Mesodermal cell (in vitro differentiated cells): Measurements from ENCODE around the gene NT5C3A.

Experiments
- H3K27ac ChIP-seq: 2 replicates; pipeline ENCODE4 v1.7.0; 2013; ENCODE audit warnings: mild to moderate bottlenecking, low read depth, low read length, moderate library complexity; ENCODE audit not compliant: severe bottlenecking
- H3K36me3 ChIP-seq: 2 replicates; pipeline ENCODE4 v1.7.1; 2013; ENCODE audit warnings: mild to moderate bottlenecking, low read length, moderate library complexity; ENCODE audit not compliant: control insufficient read depth, insufficient read depth
- H3K4me1 ChIP-seq: one replicate; pipeline ENCODE4 v1.7.1; 2013; ENCODE audit warnings: mild to moderate bottlenecking, low read length; ENCODE audit not compliant: insufficient read depth, control insufficient read depth, poor library complexity, severe bottlenecking
- H3K4me3 ChIP-seq: 2 replicates; pipeline ENCODE4 v1.7.0; 2013; ENCODE audit warnings: low read length, control low read depth, mild to moderate bottlenecking; ENCODE audit not compliant: insufficient read depth, poor library complexity, severe bottlenecking; ENCODE audit errors: extremely low read depth
- H3K9me3 ChIP-seq: 2 replicates; pipeline ENCODE4 v1.7.1; 2013; ENCODE audit warnings: mild to moderate bottlenecking, low read length, moderate library complexity; ENCODE audit not compliant: control insufficient read depth
- WGBS, 2 experiments: methylation state at CpG; one replicate each; pipeline ENCODE4 v1.1.5; 2013; ENCODE audit warnings: missing lambda C conversion rate in 2 of 2; ENCODE audit not compliant: insufficient coverage in 2 of 2; 5-methylcytosine and 5-hydroxymethylcytosine counted together

The NT5C3A gene

GRCh38 chr7:33075818-33076518, 13.4 kb upstream of the NT5C3A start:
- no peaks in the 10 kb centered on the region for H3K36me3 ChIP-seq
- no peak overlapping the region for H3K27ac ChIP-seq
- no peak overlapping the region for H3K4me3 ChIP-seq
- 33 to 100% methylated on average over 1 of the region's 3 CpGs for WGBS, 2 experiments
- H3K9me3 ChIP-seq = no peaks in the 10 kb centered on the region
- no peaks in the 10 kb centered on the region for H3K4me1 ChIP-seq

- WGBS, 2 experiments = 95 to 97% methylated on average over 2 to 4 of the region's 4 CpGs
- peaks cover 13% of the 10 kb centered on the region for H3K9me3 ChIP-seq
- H3K36me3 ChIP-seq = no peaks in the 10 kb centered on the region
- no peak overlapping the region for H3K27ac ChIP-seq
- no peak overlapping the region for H3K4me3 ChIP-seq
- no peaks in the 10 kb centered on the region for H3K4me1 ChIP-seq
These were observed 10.7 kb upstream of the NT5C3A start for GRCh38 chr7:33073243-33073642.

- Histone ChIP-seq H3K4me1 (no peaks in the 10 kb centered on the region), H3K9me3 (peaks cover 17% of the 10 kb centered on the region), H3K4me3 (no peak overlapping the region), H3K27ac (no peak overlapping the region), H3K36me3 (no peaks in the 10 kb centered on the region)
- WGBS, 2 experiments = 86 to 90% methylated on average over 1 to 2 of the region's 2 CpGs
These were observed 9.9 kb upstream of the NT5C3A start for GRCh38 chr7:33072471-33072870.

GRCh38 chr7:33070831-33071230, 8.3 kb upstream of the NT5C3A start:
- Histone ChIP-seq H3K4me3 (no peak overlapping the region), H3K36me3 (no peaks in the 10 kb centered on the region), H3K9me3 (peaks cover 26% of the 10 kb centered on the region), H3K27ac (no peak overlapping the region), H3K4me1 (no peaks in the 10 kb centered on the region)
- WGBS, 2 experiments = 76 to 87% methylated on average over 5 to 6 of the region's 6 CpGs

- 88 to 100% methylated on average over 2 of the region's 2 CpGs for WGBS, 2 experiments
- Histone ChIP-seq H3K36me3 (no peaks in the 10 kb centered on the region), H3K9me3 (peaks cover 28% of the 10 kb centered on the region), H3K4me3 (no peak overlapping the region), H3K27ac (no peak overlapping the region), H3K4me1 (no peaks in the 10 kb centered on the region)
These were observed 7.7 kb upstream of the NT5C3A start for GRCh38 chr7:33070277-33070676.

GRCh38 chr7:33067921-33068320, 5.3 kb upstream of the NT5C3A start:
- Histone ChIP-seq H3K4me1 (no peaks in the 10 kb centered on the region), H3K36me3 (no peaks in the 10 kb centered on the region), H3K27ac (no peak overlapping the region), H3K9me3 (peaks cover 36% of the 10 kb centered on the region), H3K4me3 (no peak overlapping the region)
- 100% methylated on average over 1 of the region's 1 CpG for WGBS, 2 experiments

- WGBS, 2 experiments = no CpG with 5 or more reads among the region's 1 CpG
These were observed 4.2 kb upstream of the NT5C3A start for GRCh38 chr7:33066771-33067170.

GRCh38 chr7:33065981-33066380, 3.4 kb upstream of the NT5C3A start:
- H3K4me1 ChIP-seq = peaks cover 2% of the 10 kb centered on the region
- no peak overlapping the region for H3K27ac ChIP-seq
- H3K9me3 ChIP-seq = peaks cover 36% of the 10 kb centered on the region
- H3K4me3 ChIP-seq = no peak overlapping the region
- H3K36me3 ChIP-seq = no peaks in the 10 kb centered on the region
- no CpG with 5 or more reads among the region's 1 CpG for WGBS, 2 experiments

More at GRCh38 chr7:33066771-33067170, 4.2 kb upstream of the NT5C3A start:
- H3K4me3 ChIP-seq = no peak overlapping the region
- peaks cover 36% of the 10 kb centered on the region for H3K9me3 ChIP-seq
- H3K4me1 ChIP-seq = no peaks in the 10 kb centered on the region
- no peaks in the 10 kb centered on the region for H3K36me3 ChIP-seq
- no peak overlapping the region for H3K27ac ChIP-seq

GRCh38 chr7:33062782-33063443, 337 bp upstream of the NT5C3A start:
- Histone ChIP-seq H3K4me3 (peak overlapping the region; percentile 71), H3K36me3 (peaks cover 6% of the 10 kb centered on the region), H3K9me3 (peaks cover 19% of the 10 kb centered on the region), H3K4me1 (peaks cover 3% of the 10 kb centered on the region), H3K27ac (peak overlapping the region; percentile 92)
- WGBS, 2 experiments = 0% methylated on average over 35 to 39 of the region's 50 CpGs

- Histone ChIP-seq H3K9me3 (peaks cover 15% of the 10 kb centered on the region), H3K4me3 (peak overlapping the region; percentile 71), H3K27ac (no peak overlapping the region), H3K36me3 (peaks cover 9% of the 10 kb centered on the region), H3K4me1 (peaks cover 3% of the 10 kb centered on the region)
- 100% methylated on average over 1 of the region's 8 CpGs for WGBS, 2 experiments
These were observed 1.2 kb downstream of the NT5C3A start for GRCh38 chr7:33061282-33061937.

- no peak overlapping the region for H3K27ac ChIP-seq
- peaks cover 9% of the 10 kb centered on the region for H3K36me3 ChIP-seq
- 45 to 50% methylated on average over 4 of the region's 4 CpGs for WGBS, 2 experiments
- peaks cover 3% of the 10 kb centered on the region for H3K4me1 ChIP-seq
- H3K9me3 ChIP-seq = peaks cover 5% of the 10 kb centered on the region
- no peak overlapping the region for H3K4me3 ChIP-seq
These were observed 2.9 kb downstream of the NT5C3A start for GRCh38 chr7:33059635-33060034.
